Liver (tissue), 3 donors: ENCODE results near the gene GRK6.

Experiments
- GABPA ChIP-seq, 2 donors: IDR thresholded peaks in 1 of 2; conservative IDR thresholded peaks in 1 of 2; 2 replicates each; pipeline ENCODE4 v1.6.1; 2016; ENCODE audit warnings: antibody characterized with exemption in 2 of 2, mild to moderate bottlenecking in 1 of 2, moderate library complexity in 1 of 2
- MAX ChIP-seq: IDR thresholded peaks from 2 replicates; pipeline ENCODE4 v1.6.1; 2016; ENCODE audit warnings: antibody characterized with exemption
- REST ChIP-seq: IDR thresholded peaks from 2 replicates; pipeline ENCODE4 v1.6.1; 2016; ENCODE audit warnings: antibody characterized with exemption, mild to moderate bottlenecking
- TF ChIP-seq, protein P1 (sequence below): fragments of 150-350 bp; IDR thresholded peaks from 2 replicates; pipeline ENCODE4 v1.5.1; 2017; ENCODE audit warnings: improper control_type of control experiment, low read depth, low read length; ENCODE audit not compliant: missing input control
- donor health status: healthy.
- donor health status: healthy.

GRCh38 chr5:177387405-177387804 lies 39.1 kb upstream of the GRK6 start:
- TF ChIP-seq, protein P1, sequence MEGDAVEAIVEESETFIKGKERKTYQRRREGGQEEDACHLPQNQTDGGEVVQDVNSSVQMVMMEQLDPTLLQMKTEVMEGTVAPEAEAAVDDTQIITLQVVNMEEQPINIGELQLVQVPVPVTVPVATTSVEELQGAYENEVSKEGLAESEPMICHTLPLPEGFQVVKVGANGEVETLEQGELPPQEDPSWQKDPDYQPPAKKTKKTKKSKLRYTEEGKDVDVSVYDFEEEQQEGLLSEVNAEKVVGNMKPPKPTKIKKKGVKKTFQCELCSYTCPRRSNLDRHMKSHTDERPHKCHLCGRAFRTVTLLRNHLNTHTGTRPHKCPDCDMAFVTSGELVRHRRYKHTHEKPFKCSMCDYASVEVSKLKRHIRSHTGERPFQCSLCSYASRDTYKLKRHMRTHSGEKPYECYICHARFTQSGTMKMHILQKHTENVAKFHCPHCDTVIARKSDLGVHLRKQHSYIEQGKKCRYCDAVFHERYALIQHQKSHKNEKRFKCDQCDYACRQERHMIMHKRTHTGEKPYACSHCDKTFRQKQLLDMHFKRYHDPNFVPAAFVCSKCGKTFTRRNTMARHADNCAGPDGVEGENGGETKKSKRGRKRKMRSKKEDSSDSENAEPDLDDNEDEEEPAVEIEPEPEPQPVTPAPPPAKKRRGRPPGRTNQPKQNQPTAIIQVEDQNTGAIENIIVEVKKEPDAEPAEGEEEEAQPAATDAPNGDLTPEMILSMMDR = no peak
- no peak for TF ChIP-seq REST
- no peak for TF ChIP-seq MAX
- no peak for TF ChIP-seq GABPA (IDR thresholded peaks at IDR 0.05 in 1 of 2, conservative IDR thresholded peaks at IDR 0.05 in 1 of 2)
